DOHH2 (cell line): Measurements from ENCODE around the gene BOD1L1.
"Not testable (repeated sequence)": the region's sequence is repeated elsewhere in the genome, so short reads cannot be mapped to it uniquely, and the experiment has no call there.

Experiments used
- H3F3A ChIP-seq: fragments of 200-600 bp; sonication (generic), shearing (Covaris generic); 2 replicates; pipeline ENCODE4 v1.6.0; 2016; ENCODE audit warnings: antibody characterized with exemption, mild to moderate bottlenecking; ENCODE audit not compliant: control insufficient read depth, insufficient read depth
- H3K27ac ChIP-seq: fragments of 200-600 bp; sonication (generic); 2 replicates; pipeline ENCODE4 v1.5.1; 2014; ENCODE audit warnings: low read depth, mild to moderate bottlenecking, low read length, moderate library complexity
- H3K27me3 ChIP-seq: fragments of 200-600 bp; sonication (generic); 2 replicates; pipeline ENCODE4 v1.6.1; 2014; ENCODE audit warnings: mild to moderate bottlenecking, low read length, mixed read lengths; ENCODE audit not compliant: control insufficient read depth
- H3K36me3 ChIP-seq: fragments of 200-600 bp; sonication (generic); 2 replicates; pipeline ENCODE4 v1.6.1; 2014; ENCODE audit warnings: mild to moderate bottlenecking, low read length, moderate library complexity, mixed read lengths; ENCODE audit not compliant: control insufficient read depth
- H3K4me1 ChIP-seq: fragments of 200-600 bp; sonication (generic); 2 replicates; pipeline ENCODE4 v1.6.1; 2014; ENCODE audit warnings: mild to moderate bottlenecking, low read length, mixed read lengths; ENCODE audit not compliant: control insufficient read depth
- H3K4me2 ChIP-seq: fragments of 200-600 bp; sonication (generic); 2 replicates; pipeline ENCODE4 v1.6.0; 2014; ENCODE audit warnings: mild to moderate bottlenecking, low read length, moderate library complexity
- H3K4me3 ChIP-seq: fragments of 200-600 bp; sonication (generic); 2 replicates; pipeline ENCODE4 v1.5.1; 2014; ENCODE audit warnings: mild to moderate bottlenecking, low read length, mixed read lengths
- H3K79me2 ChIP-seq: fragments of 200-600 bp; sonication (generic); 2 replicates; pipeline ENCODE4 v1.6.1; 2014; ENCODE audit warnings: mild to moderate bottlenecking, low read length, mixed read lengths; ENCODE audit not compliant: control insufficient read depth
- H3K9me2 ChIP-seq: fragments of 200-600 bp; sonication (generic); replicated peaks from 2 replicates; pipeline ENCODE4 v1.6.1; 2014; ENCODE audit warnings: mild to moderate bottlenecking, low read length, mixed read lengths; ENCODE audit not compliant: control insufficient read depth
- H3K9me3 ChIP-seq: fragments of 200-600 bp; sonication (generic); 2 replicates; pipeline ENCODE4 v1.6.1; 2014; ENCODE audit warnings: antibody characterized with exemption, low read length, mixed read lengths; ENCODE audit not compliant: control insufficient read depth, insufficient read depth
- H4K20me1 ChIP-seq: fragments of 200-600 bp; sonication (generic); 2 replicates; pipeline ENCODE4 v1.6.0; 2014; ENCODE audit warnings: low read depth, mild to moderate bottlenecking, antibody characterized with exemption, low read length, moderate library complexity; ENCODE audit not compliant: control insufficient read depth, insufficient read depth
- CTCF ChIP-seq: fragments of 200-600 bp; sonication (generic); IDR thresholded peaks from one replicate; pipeline ENCODE4 v1.5.1; 2014; ENCODE audit warnings: antibody characterized with exemption, mild to moderate bottlenecking, low read depth, low read length; ENCODE audit not compliant: poor library complexity, severe bottlenecking
- EZH2phosphoT487 ChIP-seq: fragments of 200-600 bp; sonication (generic); IDR thresholded peaks from 2 replicates; pipeline ENCODE4 v1.6.1; 2017; ENCODE audit warnings: borderline replicate concordance, mild to moderate bottlenecking, antibody characterized with exemption, low read length, moderate library complexity, mixed read lengths

The BOD1L1 gene

GRCh38 chr4:13562876-13563275 lies 64.6 kb downstream of the BOD1L1 start:
- Histone ChIP-seq H3K9me2 (no peaks in the 10 kb centered on the region), H3K4me3 (no peak overlapping the region), H3K27ac (no peak overlapping the region), H3K9me3 (no peaks in the 10 kb centered on the region), H4K20me1 (no peaks in the 10 kb centered on the region), H3F3A (no peaks in the 10 kb centered on the region), H3K36me3 (no peaks in the 10 kb centered on the region; the same call in 1 of the 2 replicates), H3K4me1 (no peaks in the 10 kb centered on the region), H3K4me2 (no peak overlapping the region), H3K27me3 (no peaks in the 10 kb centered on the region), H3K79me2 (no peaks in the 10 kb centered on the region)
- no peak for TF ChIP-seq EZH2phosphoT487

GRCh38 chr4:13561673-13562072 lies 65.9 kb downstream of the BOD1L1 start:
- H3K27me3 ChIP-seq = no peaks in the 10 kb centered on the region
- no peak overlapping the region for H3K27ac ChIP-seq
- H3K79me2 ChIP-seq = no peaks in the 10 kb centered on the region
- no peaks in the 10 kb centered on the region for H3K9me2 ChIP-seq
- H3F3A ChIP-seq = no peaks in the 10 kb centered on the region
- TF ChIP-seq EZH2phosphoT487 (no peak), CTCF (no peak)
- H3K4me3 ChIP-seq = no peak overlapping the region
- H3K4me2 ChIP-seq = no peak overlapping the region
- no peaks in the 10 kb centered on the region for H4K20me1 ChIP-seq
- no peaks in the 10 kb centered on the region for H3K36me3 ChIP-seq
- H3K4me1 ChIP-seq = no peaks in the 10 kb centered on the region
- H3K9me3 ChIP-seq = no peaks in the 10 kb centered on the region

- H3K9me3 ChIP-seq, H3K4me2 ChIP-seq, H3K9me2 ChIP-seq, H3K36me3 ChIP-seq, H4K20me1 ChIP-seq, H3K4me3 ChIP-seq, H3F3A ChIP-seq, H3K27me3 ChIP-seq, H3K4me1 ChIP-seq, H3K79me2 ChIP-seq, H3K27ac ChIP-seq: not testable (repeated sequence)
Measured at GRCh38 chr4:13560111-13560510, 67.4 kb downstream of the BOD1L1 start.

- H3K4me1 ChIP-seq = no peaks in the 10 kb centered on the region
- TF ChIP-seq EZH2phosphoT487 = no peak
- no peak for TF ChIP-seq CTCF
- no peaks in the 10 kb centered on the region for H3K9me3 ChIP-seq
- no peaks in the 10 kb centered on the region for H3K79me2 ChIP-seq
- H3K4me2 ChIP-seq = no peak overlapping the region
- H3K27ac ChIP-seq = no peak overlapping the region
- H3K27me3 ChIP-seq = no peaks in the 10 kb centered on the region
- no peaks in the 10 kb centered on the region for H3K36me3 ChIP-seq
- H3K4me3 ChIP-seq = no peak overlapping the region
- no peaks in the 10 kb centered on the region for H3F3A ChIP-seq
- H3K9me2 ChIP-seq = no peaks in the 10 kb centered on the region
- H4K20me1 ChIP-seq = no peaks in the 10 kb centered on the region
Measured at GRCh38 chr4:13559413-13559812, 68.1 kb downstream of the BOD1L1 start.
